ENCODE measurements around the gene LACTB.

LACTB gene

GRCh38 chr15:63079947-63080626 is 41.6 kb upstream of the LACTB start:
- no peaks in the 10 kb centered on the region for H3K27me3 ChIP-seq (ENCODE audit: insufficient read depth, low read length)
- no peak overlapping the region for H4K12ac ChIP-seq (ENCODE audit: low read depth, low read length)
- no peak overlapping the region for H3K4me2 ChIP-seq (ENCODE audit: low read length)
- H3K9ac ChIP-seq (ENCODE audit: low read length), result no peak overlapping the region
- no peak overlapping the region for H3K27ac ChIP-seq (ENCODE audit: low read depth, low read length)
- no peak overlapping the region for H4K8ac ChIP-seq (ENCODE audit: low read depth, low read length)
- no peak overlapping the region for H2BK5ac ChIP-seq (ENCODE audit: low read depth, low read length, poor library complexity)
- no CpG with 5 or more reads among the region's 13 CpGs for whole genome bisulfite sequencing (ENCODE audit: extremely low coverage, insufficient coverage, insufficient read length)
- peak overlapping the region; percentile 52 for H4K91ac ChIP-seq (ENCODE audit: low read depth, low read length)
- H3K36me3 ChIP-seq (ENCODE audit: control insufficient read depth in 1 of 2, insufficient read depth in 2 of 2, low read length in 2 of 2), result no peaks in the 10 kb centered on the region
- no peak overlapping the region for H3K23ac ChIP-seq (ENCODE audit: low read length)
- no peaks in the 10 kb centered on the region for H3K9me3 ChIP-seq (ENCODE audit: insufficient read depth, low read depth, low read length)
- no peak overlapping the region for H3K4me3 ChIP-seq (ENCODE audit: low read depth, low read length)
- no peak overlapping the region for H3K4ac ChIP-seq (ENCODE audit: low read depth, low read length)
- H3K14ac ChIP-seq (ENCODE audit: low read length), result peak overlapping the region; percentile 26
- H2BK120ac ChIP-seq (ENCODE audit: insufficient read depth, low read length, poor library complexity), result peak overlapping the region; percentile 37
- peak overlapping the region; percentile 3 for H2AK5ac ChIP-seq (ENCODE audit: low read length)
- H3K4me1 ChIP-seq (ENCODE audit: control insufficient read depth in 1 of 2, insufficient read depth in 2 of 2, low read length in 2 of 2), result peaks cover 30 to 41% of the 10 kb centered on the region in 2 experiments
- DNase-seq, result peak; percentile 85 to 90
- peak overlapping the region; percentile 51 for H2BK12ac ChIP-seq (ENCODE audit: low read length)
- H3K18ac ChIP-seq (ENCODE audit: low read length), result no peak overlapping the region
- peaks cover 24% of the 10 kb centered on the region for H3K79me1 ChIP-seq (ENCODE audit: low read length)
- H3K79me2 ChIP-seq (ENCODE audit: control insufficient read depth, insufficient read depth, low read length, poor library complexity), result no peaks in the 10 kb centered on the region
- no peak overlapping the region for H2AFZ ChIP-seq (ENCODE audit: insufficient read depth, low read length, poor library complexity)

- Histone ChIP-seq H2BK5ac (ENCODE audit: low read depth, low read length, poor library complexity) (peak overlapping the region; percentile 35), H4K8ac (ENCODE audit: low read depth, low read length) (no peak overlapping the region), H3K27ac (ENCODE audit: low read depth, low read length) (no peak overlapping the region), H3K18ac (ENCODE audit: low read length) (no peak overlapping the region), H3K9me3 (ENCODE audit: insufficient read depth, low read depth, low read length) (no peaks in the 10 kb centered on the region), H3K79me1 (ENCODE audit: low read length) (peaks cover 22% of the 10 kb centered on the region), H3K4me2 (ENCODE audit: low read length) (no peak overlapping the region), H3K4me1 (ENCODE audit: control insufficient read depth in 1 of 2, insufficient read depth in 2 of 2, low read length in 2 of 2) (peaks cover 26 to 34% of the 10 kb centered on the region in 2 experiments), H3K9ac (ENCODE audit: low read length) (no peak overlapping the region), H3K79me2 (ENCODE audit: control insufficient read depth, insufficient read depth, low read length, poor library complexity) (no peaks in the 10 kb centered on the region), H3K27me3 (ENCODE audit: insufficient read depth, low read length) (no peaks in the 10 kb centered on the region), H4K91ac (ENCODE audit: low read depth, low read length) (peak overlapping the region; percentile 52), H2AFZ (ENCODE audit: insufficient read depth, low read length, poor library complexity) (no peak overlapping the region), H3K23ac (ENCODE audit: low read length) (no peak overlapping the region), H2BK120ac (ENCODE audit: insufficient read depth, low read length, poor library complexity) (peak overlapping the region; percentile 37), H3K36me3 (ENCODE audit: control insufficient read depth in 1 of 2, insufficient read depth in 2 of 2, low read length in 2 of 2) (no peaks in the 10 kb centered on the region), H3K4ac (ENCODE audit: low read depth, low read length) (no peak overlapping the region), H3K14ac (ENCODE audit: low read length) (peak overlapping the region; percentile 33), H3K4me3 (ENCODE audit: low read depth, low read length) (no peak overlapping the region), H2AK5ac (ENCODE audit: low read length) (no peak overlapping the region), H2BK12ac (ENCODE audit: low read length) (peak overlapping the region; percentile 51), H4K12ac (ENCODE audit: low read depth, low read length) (no peak overlapping the region)
- no peak for DNase-seq
- no CpG with 5 or more reads among the region's 10 CpGs for WGBS (ENCODE audit: extremely low coverage, insufficient coverage, insufficient read length)
These were observed 40.9 kb upstream of the LACTB start for GRCh38 chr15:63080634-63081250.

- H3K14ac ChIP-seq (ENCODE audit: low read length), result peak overlapping the region; percentile 28
- no peak overlapping the region for H3K9ac ChIP-seq (ENCODE audit: low read length)
- no peak overlapping the region for H2AFZ ChIP-seq (ENCODE audit: insufficient read depth, low read length, poor library complexity)
- no peak overlapping the region for H4K91ac ChIP-seq (ENCODE audit: low read depth, low read length)
- H2BK12ac ChIP-seq (ENCODE audit: low read length), result peak overlapping the region; percentile 6
- H3K4me2 ChIP-seq (ENCODE audit: low read length), result no peak overlapping the region
- H4K12ac ChIP-seq (ENCODE audit: low read depth, low read length), result no peak overlapping the region
- no peaks in the 10 kb centered on the region for H3K36me3 ChIP-seq (ENCODE audit: control insufficient read depth in 1 of 2, insufficient read depth in 2 of 2, low read length in 2 of 2)
- peak overlapping the region; percentile 49 for H3K27ac ChIP-seq (ENCODE audit: low read depth, low read length)
- H2AK5ac ChIP-seq (ENCODE audit: low read length), result no peak overlapping the region
- no peak overlapping the region for H3K18ac ChIP-seq (ENCODE audit: low read length)
- no peak overlapping the region for H4K8ac ChIP-seq (ENCODE audit: low read depth, low read length)
- H3K79me1 ChIP-seq (ENCODE audit: low read length), result peaks cover 16% of the 10 kb centered on the region
- H2BK5ac ChIP-seq (ENCODE audit: low read depth, low read length, poor library complexity), result peak overlapping the region; percentile 16
- no peaks in the 10 kb centered on the region for H3K27me3 ChIP-seq (ENCODE audit: insufficient read depth, low read length)
- no CpG with 5 or more reads among the region's 4 CpGs for WGBS (ENCODE audit: extremely low coverage, insufficient coverage, insufficient read length)
- H3K79me2 ChIP-seq (ENCODE audit: control insufficient read depth, insufficient read depth, low read length, poor library complexity), result no peaks in the 10 kb centered on the region
- H3K4me1 ChIP-seq (ENCODE audit: control insufficient read depth in 1 of 2, insufficient read depth in 2 of 2, low read length in 2 of 2), result peaks cover 24 to 26% of the 10 kb centered on the region in 2 experiments
- no peak overlapping the region for H3K4me3 ChIP-seq (ENCODE audit: low read depth, low read length)
- H3K4ac ChIP-seq (ENCODE audit: low read depth, low read length), result peak overlapping the region; percentile 15
- DNase-seq, result no peak
- H3K9me3 ChIP-seq (ENCODE audit: insufficient read depth, low read depth, low read length), result peaks cover 2% of the 10 kb centered on the region
- H3K23ac ChIP-seq (ENCODE audit: low read length), result no peak overlapping the region
- H2BK120ac ChIP-seq (ENCODE audit: insufficient read depth, low read length, poor library complexity), result peak overlapping the region; percentile 56
These were observed 39.3 kb upstream of the LACTB start for GRCh38 chr15:63082366-63082765.

GRCh38 chr15:63083044-63083443 is 38.6 kb upstream of the LACTB start:
- Histone ChIP-seq H3K23ac (ENCODE audit: low read length) (no peak overlapping the region), H4K12ac (ENCODE audit: low read depth, low read length) (no peak overlapping the region), H4K91ac (ENCODE audit: low read depth, low read length) (peak overlapping the region; percentile 71), H3K4me2 (ENCODE audit: low read length) (no peak overlapping the region), H3K79me2 (ENCODE audit: control insufficient read depth, insufficient read depth, low read length, poor library complexity) (peaks cover 1% of the 10 kb centered on the region), H4K8ac (ENCODE audit: low read depth, low read length) (peak overlapping the region; percentile 50), H3K14ac (ENCODE audit: low read length) (no peak overlapping the region), H3K18ac (ENCODE audit: low read length) (no peak overlapping the region), H3K9ac (ENCODE audit: low read length) (no peak overlapping the region), H3K36me3 (ENCODE audit: control insufficient read depth in 1 of 2, insufficient read depth in 2 of 2, low read length in 2 of 2) (no peaks in the 10 kb centered on the region), H2AFZ (ENCODE audit: insufficient read depth, low read length, poor library complexity) (no peak overlapping the region), H3K9me3 (ENCODE audit: insufficient read depth, low read depth, low read length) (peaks cover 2% of the 10 kb centered on the region), H3K4me1 (ENCODE audit: control insufficient read depth in 1 of 2, insufficient read depth in 2 of 2, low read length in 2 of 2) (peaks cover 25 to 27% of the 10 kb centered on the region in 2 experiments), H3K4ac (ENCODE audit: low read depth, low read length) (peak overlapping the region; percentile 9), H2BK120ac (ENCODE audit: insufficient read depth, low read length, poor library complexity) (no peak overlapping the region), H2AK5ac (ENCODE audit: low read length) (peak overlapping the region; percentile 6), H3K27me3 (ENCODE audit: insufficient read depth, low read length) (no peaks in the 10 kb centered on the region), H3K79me1 (ENCODE audit: low read length) (peaks cover 17% of the 10 kb centered on the region), H2BK12ac (ENCODE audit: low read length) (peak overlapping the region; percentile 43), H2BK5ac (ENCODE audit: low read depth, low read length, poor library complexity) (peak overlapping the region; percentile 9), H3K4me3 (ENCODE audit: low read depth, low read length) (no peak overlapping the region), H3K27ac (ENCODE audit: low read depth, low read length) (peak overlapping the region; percentile 49)
- DNase-seq, result peak; percentile 43 to 53
- no CpG with 5 or more reads among the region's 12 CpGs for whole genome bisulfite sequencing (ENCODE audit: extremely low coverage, insufficient coverage, insufficient read length)
